Body of pancreas (tissue), 4 donors: ENCODE data around the gene USP49.

ENCODE experiments used
- CTCF ChIP-seq, 7 experiments: fragments of 450-650 bp in 4 of 7; fragments of 200-600 bp in 3 of 7; sonication (generic) in 3 of 7; IDR thresholded peaks; one replicate each; pipeline ENCODE4 v1.5.1; 2016 to 2019; ENCODE audit warnings: antibody characterized with exemption in 7 of 7
- POLR2A ChIP-seq, 3 donors: fragments of 450-650 bp; IDR thresholded peaks; one replicate each; pipeline ENCODE4 v1.6.1; 2016; ENCODE audit warnings: antibody characterized with exemption in 3 of 3, mild to moderate bottlenecking in 2 of 3

GRCh38 chr6:41914869-41915530 lies 19.8 kb upstream of the USP49 start:
- TF ChIP-seq CTCF (IDR thresholded peaks at IDR 0.05) (no peak), POLR2A (IDR thresholded peaks at IDR 0.05) (no peak)
